A549 (cell line): ENCODE measurements around the gene DAGLA. TPM values are rescaled to one million over a fixed set of nuclear protein-coding genes. Genes with fewer than 3 reads are reported as not detected.

Source experiments
- ATAC-seq, 2 experiments: fragments of 200-7000 bp in 1 of 2; fragments of >200 bp in 1 of 2; cut with Nextera tagmentation in 1 of 2; cut with Tn5 transposase in 1 of 2; 3 replicates each; pipeline versions ENCODE4 v1.8.0 to v1.9.1; 2018 to 2020; ENCODE audit warnings: mild to moderate bottlenecking in 1 of 2, moderate library complexity in 1 of 2
- CTCF ChIA-PET: fragments of 300-600 bp; sonication (Branson Sonifier 250); formaldehyde crosslinking; extraction: SDS; loops from one replicate; lab custom pipeline; 2021; ENCODE audit warnings: antibody characterized with exemption, inconsistent platforms; lab: Yijun Ruan, JAX
- POLR2A ChIA-PET: fragments of 350-600 bp; formaldehyde crosslinking; extraction: SDS; loops from one replicate; lab custom pipeline; 2021; ENCODE audit warnings: antibody characterized with exemption, inconsistent platforms; lab: Yijun Ruan, JAX
- DNase-seq, 2 experiments: peaks; one replicate each; pipeline versions ENCODE4 v3.0.0 to v3.0.0-alpha.2; 2011 to 2016; ENCODE audit warnings: low read depth in 1 of 2, low spot score in 1 of 2
- FAIRE-seq: peaks from 2 replicates; lab custom pipeline; 2011; peaks lifted over from hg19 to GRCh38; lab: Jason Lieb, UNC
- H3K27ac ChIP-seq, 2 experiments: fragments of >200 bp; sonication (Bioruptor Twin); formaldehyde crosslinking; 3 replicates each; pipeline ENCODE4 v1.5.1; 2016 to 2017
- H3K4me1 ChIP-seq: fragments of >200 bp; sonication (Bioruptor Twin); formaldehyde crosslinking; 3 replicates; pipeline ENCODE4 v1.6.1; 2016
- H3K4me2 ChIP-seq: fragments of >200 bp; sonication (Bioruptor Twin); formaldehyde crosslinking; 3 replicates; pipeline ENCODE4 v1.6.1; 2016
- H3K4me3 ChIP-seq: fragments of >200 bp; sonication (Bioruptor Twin); formaldehyde crosslinking; 3 replicates; pipeline ENCODE4 v1.5.1; 2016
- H3K9me3 ChIP-seq: fragments of >200 bp; sonication (Bioruptor Twin); formaldehyde crosslinking; 3 replicates; pipeline ENCODE4 v1.6.1; 2016
- BCL3 ChIP-seq: fragments of >200 bp; sonication (Bioruptor Twin); formaldehyde crosslinking; IDR thresholded peaks from 3 replicates; pipeline ENCODE4 v1.6.1; 2016
- BHLHE40 ChIP-seq: IDR thresholded peaks from 2 replicates; pipeline ENCODE4 v1.6.1; 2012; ENCODE audit warnings: low read depth, low read length, inconsistent platforms
- CBX2 ChIP-seq: fragments of 200-600 bp; sonication (generic); IDR thresholded peaks from 2 replicates; pipeline ENCODE4 v1.6.1; 2016; ENCODE audit warnings: low read depth, mild to moderate bottlenecking, borderline replicate concordance
- CTCF ChIP-seq: fragments of >200 bp; sonication (Bioruptor Twin); formaldehyde crosslinking; IDR thresholded peaks from 3 replicates; pipeline ENCODE4 v1.5.1; 2016
- E2F6 ChIP-seq: IDR thresholded peaks from 2 replicates; pipeline ENCODE4 v1.6.1; 2012; ENCODE audit warnings: low read depth, borderline replicate concordance
- EHMT2 ChIP-seq: fragments of 200-600 bp; sonication (generic); IDR thresholded peaks from 2 replicates; pipeline ENCODE4 v1.6.1; 2016; ENCODE audit warnings: antibody characterized with exemption, low read depth, mild to moderate bottlenecking, moderate library complexity
- ELK1 ChIP-seq: fragments of 150-350 bp; IDR thresholded peaks from 2 replicates; pipeline ENCODE4 v1.6.1; 2014; ENCODE audit warnings: low read depth, mild to moderate bottlenecking, low read length
- ESRRA ChIP-seq: fragments of 150-350 bp; IDR thresholded peaks from 2 replicates; pipeline ENCODE4 v1.6.1; 2014; ENCODE audit warnings: mild to moderate bottlenecking, low read length, borderline replicate concordance
- HDAC2 ChIP-seq: fragments of 200-600 bp; sonication (generic); IDR thresholded peaks from 2 replicates; pipeline ENCODE4 v1.6.1; 2016
- HES2 ChIP-seq: fragments of >200 bp; sonication (Bioruptor Twin); formaldehyde crosslinking; IDR thresholded peaks from 2 replicates; pipeline ENCODE4 v1.6.1; 2016
- HMGXB4 ChIP-seq: fragments of 250-450 bp; sonication (Bioruptor Pico); IDR thresholded peaks from 2 replicates; pipeline ENCODE4 v1.5.0; 2021; ENCODE audit warnings: mild to moderate bottlenecking, moderate library complexity, borderline replicate concordance
- JUNB ChIP-seq: fragments of >200 bp; sonication (Bioruptor Twin); formaldehyde crosslinking; IDR thresholded peaks from 2 replicates; pipeline ENCODE4 v1.6.1; 2016
- KDM5A ChIP-seq: fragments of 200-600 bp; sonication (generic); IDR thresholded peaks from 2 replicates; pipeline ENCODE4 v1.6.1; 2016; ENCODE audit warnings: antibody characterized with exemption, mild to moderate bottlenecking
- MAX ChIP-seq: IDR thresholded peaks from 2 replicates; pipeline ENCODE4 v1.6.1; 2012
- NFE2L2 ChIP-seq: fragments of 150-350 bp; conservative IDR thresholded peaks from 2 replicates; pipeline ENCODE4 v1.6.1; 2014; ENCODE audit warnings: low read length
- PBX3 ChIP-seq: IDR thresholded peaks from 2 replicates; pipeline ENCODE4 v1.6.1; 2012
- RARB ChIP-seq: fragments of 250-450 bp; sonication (Bioruptor Pico); IDR thresholded peaks from 2 replicates; pipeline ENCODE4 v1.8.0; 2021; ENCODE audit warnings: mild to moderate bottlenecking, moderate library complexity
- RNF2 ChIP-seq: fragments of 200-600 bp; sonication (generic); IDR thresholded peaks from 2 replicates; pipeline ENCODE4 v1.6.1; 2016; ENCODE audit warnings: low read depth, mild to moderate bottlenecking, antibody characterized with exemption, moderate library complexity, borderline replicate concordance
- SREBF2 ChIP-seq: fragments of 450-650 bp; IDR thresholded peaks from 2 replicates; pipeline ENCODE4 v1.6.1; 2014; ENCODE audit warnings: mild to moderate bottlenecking, moderate library complexity
- TFCP2L1 ChIP-seq: fragments of 250-450 bp; sonication (Bioruptor Pico); IDR thresholded peaks from 2 replicates; pipeline ENCODE4 v1.5.0; 2021; ENCODE audit warnings: mild to moderate bottlenecking
- ZNF302 ChIP-seq: fragments of 250-450 bp; sonication (Bioruptor Pico); IDR thresholded peaks from 2 replicates; pipeline ENCODE4 v1.9.0; 2021; ENCODE audit warnings: inconsistent platforms, mild to moderate bottlenecking, moderate library complexity
- WGBS: methylation state at CpG from one replicate; pipeline ENCODE4 v1.1.6; 2017; ENCODE audit errors: missing lambda C conversion rate; 5-methylcytosine and 5-hydroxymethylcytosine counted together
- polyA plus RNA-seq, 4 experiments: library from polyadenylated mRNA; depleted of rRNA in 3 of 4; stranded (reverse); fragments of >200 nt; fragmentation: RNase III in 1 of 4; extraction: RNeasy Plus Mini Kit Qiagen cat#74134 plus additional on column Dnase treatment in 1 of 4; gene quantifications; 2 replicates in 3 of 4; 3 replicates in 1 of 4; pipeline ENCODE4 v1.2.3, GENCODE V29; 2011 to 2017

The DAGLA gene
- polyA plus RNA-seq, 2 of the 4 experiments (the other 2 are of a cell fraction) = 0.93 to 2.5 TPM

GRCh38 chr11:61706452-61707400, 26.5 kb downstream of the DAGLA start:
- no peaks in the 10 kb centered on the region for H3K9me3 ChIP-seq
- DNase-seq (no peak), ATAC-seq (no peak), FAIRE-seq (no peak)
- no peak for TF ChIP-seq CBX2
- no peak for TF ChIP-seq JUNB
- no peak for TF ChIP-seq EHMT2
- no peak for TF ChIP-seq E2F6
- TF ChIP-seq BHLHE40 = no peak
- no peak for TF ChIP-seq MAX
- TF ChIP-seq ESRRA = no peak
- no peak for TF ChIP-seq HES2
- no peak for TF ChIP-seq HDAC2
- no peak for TF ChIP-seq TFCP2L1
- no peak for TF ChIP-seq PBX3
- TF ChIP-seq KDM5A = no peak
- TF ChIP-seq CTCF = no peak
- 89% methylated on average over 23 of the region's 27 CpGs for WGBS
- peaks cover 2% of the 10 kb centered on the region for H3K4me1 ChIP-seq
- ChIA-PET CTCF (interaction anchor here (0.8 to 1.5 kb wide), 4 partner anchors 20 to 27 kb away, joined by 3 to 5 read pairs (median 4); no protein-coding TSS in a partner anchor), POLR2A (no interaction called here)
- H3K4me2 ChIP-seq = no peak overlapping the region
- no peak overlapping the region for H3K27ac ChIP-seq
- H3K4me3 ChIP-seq = no peak overlapping the region

- H3K4me3 ChIP-seq = no peak overlapping the region
- DNase-seq = no peak
- ChIA-PET POLR2A (no interaction called here), CTCF (interaction anchor here (0.6 to 3.0 kb wide), 8 partner anchors 11 to 230 kb away, joined by 3 to 13 read pairs (median 4); no protein-coding TSS in a partner anchor)
- no peak overlapping the region for H3K4me2 ChIP-seq
- no peaks in the 10 kb centered on the region for H3K4me1 ChIP-seq
- WGBS = 93% methylated on average over 9 of the region's 9 CpGs
- no peak for TF ChIP-seq BHLHE40
- TF ChIP-seq PBX3 = no peak
- no peak for TF ChIP-seq RARB (CRISPR knock-in tag)
- no peak for TF ChIP-seq BCL3
- no peak for TF ChIP-seq EHMT2
- TF ChIP-seq NFE2L2 = no peak
- no peak for TF ChIP-seq MAX
- no peak for TF ChIP-seq SREBF2
- no peak for TF ChIP-seq KDM5A
- TF ChIP-seq ZNF302 (CRISPR knock-in tag) = no peak
- TF ChIP-seq RNF2 = no peak
- no peak for TF ChIP-seq HMGXB4 (CRISPR knock-in tag)
- TF ChIP-seq ELK1 = no peak
- no peak for ATAC-seq
- FAIRE-seq = no peak
- H3K27ac ChIP-seq = no peak overlapping the region
- H3K9me3 ChIP-seq = no peaks in the 10 kb centered on the region
Observed at GRCh38 chr11:61707574-61707973, 27.4 kb downstream of the DAGLA start.
